Colonic mucosa (tissue), 4 donors: ENCODE results near the gene ITGBL1. TPM values are rescaled to one million over a fixed set of nuclear protein-coding genes. Genes with fewer than 3 reads are reported as not detected.

Experiments used
- DNase-seq: peaks from one replicate; pipeline ENCODE4 v3.0.0-alpha.2; 2020
- H3K27ac ChIP-seq: fragments of 200-600 bp; one replicate; pipeline ENCODE4 v1.8.0; 2021
- H3K27me3 ChIP-seq: fragments of 200-600 bp; one replicate; pipeline ENCODE4 v1.8.0; 2021
- H3K36me3 ChIP-seq: fragments of 200-600 bp; one replicate; pipeline ENCODE4 v1.8.0; 2021
- H3K4me1 ChIP-seq: fragments of 200-600 bp; one replicate; pipeline ENCODE4 v1.8.0; 2021; ENCODE audit warnings: mild to moderate bottlenecking
- H3K4me3 ChIP-seq: fragments of 200-600 bp; one replicate; pipeline ENCODE4 v1.8.0; 2021
- H3K9ac ChIP-seq, 2 donors: one replicate each; pipeline ENCODE4 v1.7.0; 2013; ENCODE audit warnings: control low read depth in 2 of 2, low read depth in 2 of 2, low read length in 2 of 2
- H3K9me3 ChIP-seq: fragments of 200-600 bp; one replicate; pipeline ENCODE4 v1.8.0; 2021
- CTCF ChIP-seq: fragments of 200-600 bp; IDR thresholded peaks from one replicate; pipeline ENCODE4 v1.8.0; 2022; ENCODE audit warnings: antibody characterized with exemption, mild to moderate bottlenecking
- intact Hi-C: fragments of 100-400 bp; cut with DNase I; formaldehyde crosslinking; loops from one replicate; pipeline ENCODE4 v1.14.1; 2022
- total RNA-seq, 2 donors: library from RNA; stranded (reverse); fragmentation: NEBNext Ultra II Directional in 1 of 2; extraction: Animal tissue kit (Norgen Biotek cat#: 25700) in 1 of 2; gene quantifications; one replicate each; pipeline ENCODE4 v1.2.1, GENCODE V29; 2021
- donor health status: healthy.
- donor health status: DM: no; HTN: no; CAD: no.
- donor health status: DM: no; HTN: no; CAD: no.

ITGBL1 gene
- total RNA-seq, 2 donors from 2014 or later: 0.25 to 0.72 TPM

GRCh38 chr13:101512650-101513049 lies 60.2 kb downstream of the ITGBL1 start:
- Histone ChIP-seq H3K9me3 (no peaks in the 10 kb centered on the region), H3K27ac (no peak overlapping the region), H3K9ac (no peak overlapping the region), H3K4me1 (no peaks in the 10 kb centered on the region), H3K27me3 (no peaks in the 10 kb centered on the region), H3K36me3 (no peaks in the 10 kb centered on the region), H3K4me3 (no peak overlapping the region)
- intact Hi-C loops: no loop called here
- TF ChIP-seq CTCF: no peak
- no peak for DNase-seq

GRCh38 chr13:101514100-101514499 lies 61.6 kb downstream of the ITGBL1 start:
- Histone ChIP-seq H3K9me3 (no peaks in the 10 kb centered on the region), H3K27ac (no peak overlapping the region), H3K9ac (no peak overlapping the region), H3K36me3 (no peaks in the 10 kb centered on the region), H3K4me3 (no peak overlapping the region), H3K27me3 (no peaks in the 10 kb centered on the region), H3K4me1 (no peaks in the 10 kb centered on the region)
- no peak for DNase-seq
- no peak for TF ChIP-seq CTCF
- intact Hi-C loops: loop anchor here (2.0 kb wide), 1 partner anchor 245 kb away; no protein-coding TSS in a partner anchor

GRCh38 chr13:101514695-101515275 lies 62.3 kb downstream of the ITGBL1 start:
- Histone ChIP-seq H3K36me3 (no peaks in the 10 kb centered on the region), H3K4me1 (no peaks in the 10 kb centered on the region), H3K27me3 (no peaks in the 10 kb centered on the region), H3K4me3 (no peak overlapping the region), H3K9me3 (no peaks in the 10 kb centered on the region), H3K27ac (no peak overlapping the region), H3K9ac (no peak overlapping the region)
- intact Hi-C loops: loop anchor here (2.0 kb wide), 1 partner anchor 244 kb away; no protein-coding TSS in a partner anchor
- peak; percentile 50 for TF ChIP-seq CTCF
- DNase-seq: peak; percentile 20

- DNase-seq: no peak
- no peaks in the 10 kb centered on the region for H3K27me3 ChIP-seq
- H3K9ac ChIP-seq: no peak overlapping the region
- H3K27ac ChIP-seq: no peak overlapping the region
- H3K9me3 ChIP-seq: no peaks in the 10 kb centered on the region
- TF ChIP-seq CTCF: no peak
- H3K4me3 ChIP-seq: no peak overlapping the region
- no peaks in the 10 kb centered on the region for H3K36me3 ChIP-seq
- intact Hi-C loops: loop anchor here (2.0 kb wide), 1 partner anchor 243 kb away; no protein-coding TSS in a partner anchor
- no peaks in the 10 kb centered on the region for H3K4me1 ChIP-seq
Observed at GRCh38 chr13:101515504-101515903, 63.0 kb downstream of the ITGBL1 start.

- no peak overlapping the region for H3K27ac ChIP-seq
- DNase-seq: no peak
- no peak overlapping the region for H3K4me3 ChIP-seq
- no peak overlapping the region for H3K9ac ChIP-seq
- intact Hi-C loops: no loop called here
- no peak for TF ChIP-seq CTCF
- H3K9me3 ChIP-seq: no peaks in the 10 kb centered on the region
- H3K36me3 ChIP-seq: no peaks in the 10 kb centered on the region
- H3K4me1 ChIP-seq: no peaks in the 10 kb centered on the region
- H3K27me3 ChIP-seq: no peaks in the 10 kb centered on the region
Observed at GRCh38 chr13:101516262-101516661, 63.8 kb downstream of the ITGBL1 start.
